DMS53 treated with DMSO at 0.1 percent for 48 hours (cell line): ENCODE measurements around the gene HOXB6.

Experiments
- DNase-seq: peaks from one replicate; lab custom pipeline; 2025; ENCODE audit not compliant: unreplicated experiment; lab: John Stamatoyannopoulos, UW

The HOXB6 gene

DNA sequence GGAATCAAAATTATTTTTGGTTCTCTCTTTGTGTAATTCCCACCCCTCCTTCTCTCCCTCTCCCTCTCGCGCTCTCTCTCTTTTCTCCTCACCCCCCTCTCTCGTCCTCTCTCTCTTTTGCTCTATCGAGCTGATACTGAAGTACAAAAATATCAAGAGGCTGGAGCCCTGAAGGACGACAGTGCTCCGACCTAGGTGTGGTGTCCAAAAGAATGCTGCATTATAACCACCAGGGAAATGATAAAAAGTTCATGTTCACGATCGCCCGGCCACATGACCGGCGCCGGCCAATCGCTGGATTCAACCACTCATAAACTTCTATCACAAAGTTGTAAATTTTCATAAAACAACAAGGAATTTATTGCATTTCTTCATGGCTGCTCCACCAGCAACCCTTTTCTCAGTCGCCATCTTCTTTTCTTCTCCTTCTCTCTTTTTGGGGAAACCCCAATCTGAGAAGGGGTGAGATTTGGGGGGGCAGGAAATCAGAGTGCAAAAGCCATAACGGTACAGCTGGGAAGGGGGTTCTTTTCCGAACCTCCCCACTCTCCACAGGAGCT, at the start of gene HOXB6:
Gene HOXB6 (minus strand): TSS at position 217 of the 560 bp plus-strand sequence. CDS start 6,836 bp downstream, outside the sequence.
- DNase-seq = no peak

DNA sequence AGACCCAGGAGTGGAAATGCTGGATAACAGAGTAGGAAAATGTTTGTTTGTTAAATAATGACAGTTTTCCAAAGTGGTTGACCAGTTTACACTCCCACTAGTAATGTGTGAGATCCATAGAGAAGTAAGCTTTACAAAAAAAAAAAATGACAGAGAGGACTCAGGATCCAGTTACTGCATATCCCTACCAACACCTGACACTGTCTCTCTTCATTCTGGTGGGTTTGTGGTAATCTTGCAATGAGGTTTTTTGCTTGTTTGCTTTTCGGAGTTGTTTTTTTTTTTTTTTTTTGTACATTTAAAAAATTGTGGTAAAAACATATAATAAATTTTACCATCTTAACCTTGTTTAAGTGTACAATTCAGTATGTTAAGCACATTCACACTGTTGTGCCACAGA, 45.0 kb upstream of the HOXB6 start:
- no peak for DNase-seq

GRCh38 chr17:48647963-48648245, 43.1 kb upstream of the HOXB6 start:
- no peak for DNase-seq

DNA sequence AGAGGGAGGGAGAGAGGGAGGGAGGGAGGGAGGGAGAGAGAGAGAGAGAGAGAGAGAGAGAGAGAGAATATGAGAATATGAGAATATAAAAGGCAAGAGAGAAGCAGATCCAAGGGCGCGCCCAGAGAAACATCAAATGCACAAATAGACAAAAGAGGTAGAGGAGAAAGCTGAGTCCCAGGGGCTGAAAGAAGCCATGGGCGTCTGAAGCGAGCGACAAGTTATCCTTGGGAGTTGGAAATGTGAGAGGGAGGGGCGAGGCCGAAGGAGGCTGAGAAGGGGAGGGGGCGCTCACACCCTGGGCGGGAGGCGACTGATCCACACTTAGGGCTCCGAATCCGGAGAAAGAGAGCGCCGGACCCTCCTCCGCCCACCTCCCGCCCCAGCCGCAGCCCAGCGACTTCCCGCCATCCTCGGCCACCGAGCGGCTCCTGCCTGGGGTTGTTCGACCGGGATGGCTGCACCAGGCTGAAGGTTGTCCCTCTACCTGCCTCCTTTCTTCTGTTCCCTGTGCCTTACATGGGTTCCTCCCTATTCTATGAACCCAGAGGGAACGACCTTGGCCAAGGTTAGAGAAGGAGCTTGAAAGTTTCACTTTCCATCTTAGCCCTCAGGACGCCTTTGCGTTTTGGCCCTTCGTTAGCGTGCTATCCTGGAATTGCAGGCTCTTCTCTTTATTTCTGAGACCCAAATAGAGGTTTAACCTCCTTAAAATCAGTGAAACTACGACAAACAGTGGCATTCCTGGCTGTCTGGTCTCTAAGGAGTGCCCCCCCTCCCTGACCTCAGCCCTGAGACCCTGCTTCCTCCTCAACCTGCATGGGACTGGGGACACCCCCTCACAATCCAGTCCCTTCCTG, 42.5 kb upstream of the HOXB6 start:
- no peak for DNase-seq

GRCh38 chr17:48646183-48647102, 41.7 kb upstream of the HOXB6 start:
- no peak for DNase-seq

GRCh38 chr17:48645639-48646182, 40.9 kb upstream of the HOXB6 start:
- DNase-seq = no peak

DNA sequence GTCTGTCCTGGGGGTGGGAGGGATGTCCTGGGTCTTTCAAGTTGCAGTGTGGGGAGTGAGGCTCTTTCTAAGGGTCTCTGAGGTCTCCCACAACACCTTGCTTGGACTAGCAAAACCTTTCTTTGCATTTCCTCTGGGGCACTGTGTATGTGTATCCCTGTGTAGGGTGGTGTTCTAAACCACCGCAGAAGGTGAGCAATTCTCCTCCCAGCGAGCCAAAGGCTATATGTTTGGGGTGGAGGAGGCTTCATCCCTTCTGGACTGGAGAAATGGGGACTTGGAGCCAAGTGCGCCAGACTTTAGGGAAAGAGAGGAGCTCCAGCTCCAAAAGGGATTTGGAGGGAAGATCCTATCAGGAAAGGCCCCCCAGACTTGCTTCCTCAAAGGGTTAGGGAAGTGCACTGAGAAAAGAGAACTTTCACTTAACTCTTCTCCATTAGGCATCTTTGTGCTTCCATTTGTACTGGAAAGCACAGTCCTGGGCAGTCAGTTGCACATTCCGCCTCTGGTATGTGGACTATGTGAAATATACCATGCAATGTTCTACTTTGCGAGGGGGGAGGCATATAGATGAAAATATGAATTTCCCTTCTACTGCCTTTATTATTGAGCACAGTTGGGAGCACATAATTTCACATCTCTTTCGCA, 40.2 kb upstream of the HOXB6 start:
- DNase-seq = no peak

DNA sequence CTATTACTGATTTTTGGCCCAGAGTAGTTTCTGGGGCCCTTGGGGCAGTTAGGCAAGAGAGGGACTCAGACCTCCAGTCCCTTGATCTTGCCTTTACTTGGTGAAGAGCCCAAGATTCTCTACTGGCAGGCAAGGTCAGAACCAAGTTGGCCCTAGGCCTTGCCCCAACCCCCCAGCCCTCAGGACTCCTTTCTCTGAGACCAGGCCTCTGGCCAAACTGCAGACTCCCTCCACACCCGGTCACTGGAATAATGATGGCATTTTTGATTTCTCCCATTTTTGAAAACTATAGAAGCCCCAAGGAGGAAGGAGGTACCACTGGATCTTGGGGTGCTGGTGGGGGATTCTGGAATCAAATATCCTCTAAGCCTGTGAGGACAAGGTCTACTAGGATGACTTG, 39.4 kb upstream of the HOXB6 start:
- no peak for DNase-seq

DNA sequence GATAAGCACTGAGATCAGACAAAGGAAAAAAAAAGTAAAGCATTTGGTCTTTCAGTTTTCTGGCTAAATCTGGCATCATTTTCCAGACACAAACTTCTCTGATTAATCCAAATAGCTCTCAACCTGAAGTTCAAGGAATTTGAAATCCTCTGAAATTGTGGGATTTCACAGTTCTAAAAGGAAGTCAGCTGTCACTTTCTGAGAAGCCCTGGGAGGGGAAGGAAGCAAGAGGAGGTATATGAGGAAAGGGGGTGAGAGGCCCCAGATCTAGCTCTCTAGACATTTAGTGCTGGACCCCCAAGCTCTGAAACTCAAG, 38.9 kb upstream of the HOXB6 start:
- DNase-seq = no peak

DNA sequence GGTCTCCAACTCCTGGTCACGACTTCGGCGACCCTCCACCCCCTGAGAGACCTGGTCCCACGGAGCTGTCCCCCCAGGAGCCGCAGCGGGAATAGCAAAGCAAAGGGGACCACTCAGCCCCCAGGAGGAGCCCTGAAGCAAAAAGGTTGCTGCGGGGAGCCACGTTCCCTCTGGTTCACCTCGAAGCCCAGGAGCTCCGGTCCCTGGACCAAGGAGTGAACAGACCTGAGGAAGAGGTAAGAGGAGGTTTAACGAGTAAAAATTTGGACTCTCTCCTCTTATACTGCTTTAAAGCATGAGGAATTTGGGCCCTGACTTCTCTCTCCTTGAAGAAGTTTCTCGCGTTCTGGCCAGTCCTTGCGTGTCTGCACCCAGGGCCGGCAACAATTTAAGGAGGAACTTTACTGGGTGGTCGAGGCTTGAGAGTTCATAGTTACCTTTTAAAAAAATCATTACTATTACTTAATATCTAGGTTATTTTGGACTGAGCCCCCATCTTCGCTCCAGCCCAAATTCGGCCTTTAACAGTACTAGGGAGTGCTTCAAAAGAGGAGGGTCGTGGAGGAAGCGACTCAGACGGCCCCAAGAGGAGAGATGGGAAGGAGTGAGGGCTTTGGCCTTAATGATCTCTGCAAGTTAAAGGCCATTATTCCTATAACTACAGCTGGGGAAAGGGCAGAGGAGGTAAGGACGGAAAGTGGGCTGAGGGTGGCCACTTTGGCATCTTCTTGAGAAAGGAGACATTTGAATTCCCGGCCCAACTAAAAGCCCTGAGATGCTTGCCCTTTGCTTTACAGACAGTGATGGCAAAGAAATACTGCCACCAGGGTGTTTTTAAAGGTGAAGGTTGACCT, 38.3 kb upstream of the HOXB6 start:
- no peak for DNase-seq

DNA sequence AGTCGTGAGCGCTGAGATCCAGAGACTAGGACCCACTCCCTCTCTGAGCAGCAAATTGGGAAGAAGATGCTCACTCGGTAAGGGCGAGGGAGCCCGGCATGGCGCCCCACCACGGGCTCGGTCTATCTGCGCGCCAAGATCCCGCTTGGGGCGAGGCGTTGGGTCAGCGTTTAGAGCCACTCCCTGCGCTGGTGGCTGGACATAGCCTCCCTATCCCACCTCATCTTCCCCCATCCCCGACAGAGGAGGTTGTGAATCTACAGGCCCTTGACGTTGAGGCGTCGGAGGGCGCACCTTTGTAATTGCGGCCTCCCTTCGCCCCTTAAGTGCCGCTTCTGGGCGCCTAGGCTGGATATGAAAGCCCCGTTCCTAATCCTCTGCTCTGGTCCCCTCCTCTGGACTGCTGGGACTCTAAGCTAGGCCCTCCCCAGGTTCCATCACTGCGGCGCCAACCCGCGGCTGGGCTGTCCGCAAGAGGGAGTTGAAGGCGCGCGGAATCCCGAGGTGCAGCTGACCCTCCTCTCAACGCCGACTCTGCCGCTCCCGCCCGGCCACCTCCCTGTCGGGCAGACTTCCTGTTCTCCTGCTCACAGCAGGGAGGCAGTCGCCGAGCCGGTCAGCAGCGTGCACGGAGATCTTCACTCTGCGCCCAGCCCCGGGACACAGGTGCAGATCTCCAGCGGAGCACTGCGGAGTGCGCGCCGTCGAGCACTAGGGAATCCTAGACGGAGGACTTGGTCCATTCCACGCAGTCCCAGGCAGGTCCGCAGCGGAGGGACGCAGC, 37.5 kb upstream of the HOXB6 start:
- no peak for DNase-seq

DNA sequence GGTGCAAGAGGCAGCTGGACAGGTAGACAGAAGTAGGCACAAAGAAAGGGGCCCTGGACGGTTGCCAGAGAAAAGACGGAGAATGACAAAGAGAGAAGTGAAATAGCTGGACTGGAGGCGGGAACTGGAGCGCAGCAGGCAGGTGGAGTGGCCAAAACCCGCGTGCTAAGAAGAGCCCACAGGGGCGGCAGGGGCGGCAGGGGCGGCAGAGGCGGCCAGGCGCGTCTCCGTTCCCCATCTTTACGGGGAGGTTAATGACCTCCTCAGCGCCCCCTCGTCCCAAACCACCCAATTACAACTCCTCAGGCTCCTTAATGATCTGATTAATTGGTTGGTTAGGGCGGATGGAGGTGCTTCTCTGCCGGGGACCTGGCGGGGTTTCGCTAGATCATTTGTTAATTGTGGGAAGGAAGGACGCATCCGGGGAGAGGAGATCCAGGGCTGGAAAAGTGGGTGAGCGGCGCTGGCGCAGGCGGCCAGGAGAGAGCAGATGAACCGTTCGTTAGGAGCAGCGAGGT, 36.8 kb upstream of the HOXB6 start:
- DNase-seq = no peak

- no peak for DNase-seq
These were observed 36.0 kb upstream of the HOXB6 start for GRCh38 chr17:48640858-48641180.

- no peak for DNase-seq
These were observed 35.4 kb upstream of the HOXB6 start for GRCh38 chr17:48639982-48640857.

GRCh38 chr17:48639136-48639535, 34.4 kb upstream of the HOXB6 start:
- DNase-seq = no peak

GRCh38 chr17:48637323-48638260, 32.8 kb upstream of the HOXB6 start:
- DNase-seq = no peak
